ENCODE results near the gene HCRT.
"Not testable (repeated sequence)": the region's sequence is repeated elsewhere in the genome, so short reads cannot be mapped to it uniquely, and the experiment has no call there.

Gene HCRT

GRCh38 chr17:42197564-42198156 lies 12.4 kb upstream of the HCRT start:
- no peak for DNase-seq

- DNase-seq, result peak; percentile 81 to 85
Observed at GRCh38 chr17:42193969-42194899, 9.0 kb upstream of the HCRT start, which contains the start of gene GHDC. GHDC (minus strand) TSS chr17:42194494; CDS start chr17:42193581, 913 bp downstream.

GRCh38 chr17:42193216-42193968 lies 8.1 kb upstream of the HCRT start:
- no peak for DNase-seq

- DNase-seq, result no peak
Observed at GRCh38 chr17:42192189-42193126, 7.2 kb upstream of the HCRT start.

GRCh38 chr17:42191275-42191608 lies 6.0 kb upstream of the HCRT start:
- no peak for DNase-seq

- no peak for DNase-seq
Observed at GRCh38 chr17:42190491-42191274, 5.4 kb upstream of the HCRT start.

GRCh38 chr17:42189651-42189965 lies 4.4 kb upstream of the HCRT start:
- DNase-seq, result no peak

GRCh38 chr17:42188749-42189650 lies 3.7 kb upstream of the HCRT start:
- DNase-seq, result no peak

- DNase-seq, result no peak
Observed at GRCh38 chr17:42187833-42188232, 2.6 kb upstream of the HCRT start.

- DNase-seq, result not testable (repeated sequence)
Observed at GRCh38 chr17:42186191-42186590, 939 bp upstream of the HCRT start.

- no peak for DNase-seq
Observed at GRCh38 chr17:42185621-42185930, 324 bp upstream of the HCRT start.

GRCh38 chr17:42183741-42184711 lies 1.2 kb downstream of the HCRT start:
- peak in 1 of 2 experiments; percentile 29 for DNase-seq

- no peak for DNase-seq
Observed at GRCh38 chr17:42182927-42183734, 2.1 kb downstream of the HCRT start.

GRCh38 chr17:42181851-42182207 lies 3.4 kb downstream of the HCRT start:
- no peak for DNase-seq

- peak; percentile 88 to 89 for DNase-seq
Observed at GRCh38 chr17:42180922-42181850, 4.1 kb downstream of the HCRT start, which contains the start of gene KCNH4. KCNH4 (minus strand) TSS chr17:42181142; CDS start chr17:42180945, 197 bp downstream.

- no peak for DNase-seq
Observed at GRCh38 chr17:42180411-42180921, 4.8 kb downstream of the HCRT start.

- DNase-seq, result peak in 1 of 2 experiments; percentile 27
Observed at GRCh38 chr17:42179911-42180410, 5.3 kb downstream of the HCRT start.
